Small intestine (tissue), 7 donors: ENCODE results near the gene ABCA1. TPM values are rescaled to one million over a fixed set of nuclear protein-coding genes. Genes with fewer than 3 reads are reported as not detected.
"Not testable (repeated sequence)": the region's sequence is repeated elsewhere in the genome, so short reads cannot be mapped to it uniquely, and the experiment has no call there.

Source experiments
- DNase-seq, 2 donors: peaks; one replicate each; pipeline versions ENCODE4 v3.0.0 to v3.0.0-alpha.2; 2013
- FAIRE-seq: peaks from 2 replicates; lab custom pipeline; 2012; peaks lifted over from hg19 to GRCh38; lab: Jason Lieb, UNC
- H3K27ac ChIP-seq, 3 donors: one replicate each; pipeline ENCODE4 v1.5.1; 2013; ENCODE audit warnings: low read length in 2 of 3, mild to moderate bottlenecking in 2 of 3, control low read depth in 1 of 3, inconsistent platforms in 1 of 3, low read depth in 1 of 3, moderate library complexity in 1 of 3
- H3K27me3 ChIP-seq, 3 donors: one replicate each; pipeline ENCODE4 v1.6.1; 2013; ENCODE audit warnings: low read length in 3 of 3, inconsistent platforms in 1 of 3; ENCODE audit not compliant: control insufficient read depth in 3 of 3, insufficient read depth in 3 of 3
- H3K36me3 ChIP-seq, 3 donors: one replicate each; pipeline ENCODE4 v1.6.1; 2013; ENCODE audit warnings: low read length in 3 of 3, inconsistent platforms in 1 of 3, low read depth in 1 of 3, mild to moderate bottlenecking in 1 of 3, moderate library complexity in 1 of 3; ENCODE audit not compliant: control insufficient read depth in 3 of 3, insufficient read depth in 2 of 3
- H3K4me1 ChIP-seq, 3 donors: one replicate each; pipeline ENCODE4 v1.6.1; 2013; ENCODE audit warnings: low read length in 2 of 3, inconsistent platforms in 1 of 3, low read depth in 1 of 3, mild to moderate bottlenecking in 1 of 3, moderate library complexity in 1 of 3; ENCODE audit not compliant: control insufficient read depth in 3 of 3, insufficient read depth in 2 of 3
- H3K4me3 ChIP-seq, 3 donors: one replicate each; pipeline ENCODE4 v1.5.1; 2013; ENCODE audit warnings: low read length in 3 of 3, control low read depth in 1 of 3, inconsistent platforms in 1 of 3, low read depth in 1 of 3, mild to moderate bottlenecking in 1 of 3, moderate library complexity in 1 of 3
- H3K9me3 ChIP-seq, 2 donors: one replicate each; pipeline ENCODE4 v1.6.1; 2013; ENCODE audit warnings: low read depth in 1 of 2, low read length in 1 of 2; ENCODE audit not compliant: control insufficient read depth in 2 of 2, insufficient read depth in 1 of 2
- WGBS, 3 donors: extraction: QIAGEN DNeasy Blood & Tissue Kit; methylation state at CpG; one replicate each; pipeline ENCODE4 v1.1.7; 2013; 5-methylcytosine and 5-hydroxymethylcytosine counted together
- polyA plus RNA-seq, 4 donors: library from polyadenylated mRNA; stranded (reverse) in 3 of 4; unstranded in 1 of 4; fragments of 200-250 nt in 3 of 4; fragments of 120-200 nt in 1 of 4; gene quantifications; one replicate each; pipeline versions ENCODE4 v1.2.1 to v1.2.3, GENCODE V29; 2013
- donor health status: healthy with polysubstance abuse.
- donor health status: control.
- donor health status: control.
- donor health status: Bipolar disorder and iron deficiency.
- donor health status: healthy.

The ABCA1 gene
- polyA plus RNA-seq, 4 donors = 1.6 to 7.1 (median 3.1) TPM

- DNase-seq (no peak), FAIRE-seq (no peak)
- Histone ChIP-seq H3K36me3 (no peaks in the 10 kb centered on the region), H3K4me3 (no peak overlapping the region), H3K27me3 (no peaks in the 10 kb centered on the region), H3K27ac (no peak overlapping the region), H3K4me1 (peaks cover 0 to 5% (median 0%) of the 10 kb centered on the region in 3 donors), H3K9me3 (no peaks in the 10 kb centered on the region)
- WGBS, 3 donors = 52 to 68% (median 61%) methylated on average over 1 of the region's 1 CpG
These were observed 30.8 kb upstream of the ABCA1 start for GRCh38 chr9:104958751-104959150.

GRCh38 chr9:104958006-104958405, 30.1 kb upstream of the ABCA1 start:
- H3K9me3 ChIP-seq, H3K4me3 ChIP-seq, FAIRE-seq, H3K27ac ChIP-seq, H3K27me3 ChIP-seq, H3K36me3 ChIP-seq, DNase-seq, H3K4me1 ChIP-seq: not testable (repeated sequence)
- WGBS, 3 donors = 55 to 74% (median 67%) methylated on average over 4 of the region's 4 CpGs

- DNase-seq = no peak
- 68 to 83% (median 81%) methylated on average over 4 of the region's 4 CpGs for WGBS, 3 donors
- no peak overlapping the region for H3K27ac ChIP-seq
- H3K27me3 ChIP-seq = no peaks in the 10 kb centered on the region
- no peaks in the 10 kb centered on the region for H3K9me3 ChIP-seq
- no peak for FAIRE-seq
- H3K36me3 ChIP-seq = no peaks in the 10 kb centered on the region
- no peaks in the 10 kb centered on the region for H3K4me1 ChIP-seq
- H3K4me3 ChIP-seq = no peak overlapping the region
These were observed 23.5 kb upstream of the ABCA1 start for GRCh38 chr9:104951487-104951886.

- H3K27me3 ChIP-seq = no peaks in the 10 kb centered on the region
- H3K4me3 ChIP-seq = no peak overlapping the region
- 94 to 97% (median 96%) methylated on average over 4 of the region's 4 CpGs for WGBS, 3 donors
- no peak for DNase-seq
- no peak overlapping the region for H3K27ac ChIP-seq
- no peaks in the 10 kb centered on the region for H3K4me1 ChIP-seq
- no peaks in the 10 kb centered on the region for H3K9me3 ChIP-seq
- no peaks in the 10 kb centered on the region for H3K36me3 ChIP-seq
- FAIRE-seq = no peak
These were observed 22.9 kb upstream of the ABCA1 start for GRCh38 chr9:104950838-104951237.

- Histone ChIP-seq H3K27ac (no peak overlapping the region), H3K4me3 (no peak overlapping the region), H3K9me3 (no peaks in the 10 kb centered on the region), H3K36me3 (no peaks in the 10 kb centered on the region), H3K4me1 (no peaks in the 10 kb centered on the region), H3K27me3 (no peaks in the 10 kb centered on the region)
- 68 to 81% (median 80%) methylated on average over 3 of the region's 3 CpGs for WGBS, 3 donors
- FAIRE-seq (no peak), DNase-seq (no peak)
These were observed 20.3 kb upstream of the ABCA1 start for GRCh38 chr9:104948277-104948676.

GRCh38 chr9:104944871-104945270, 16.9 kb upstream of the ABCA1 start:
- 59 to 65% (median 62%) methylated on average over 3 of the region's 3 CpGs for WGBS, 3 donors
- FAIRE-seq (peak; percentile 55), DNase-seq (no peak)
- no peaks in the 10 kb centered on the region for H3K36me3 ChIP-seq
- no peaks in the 10 kb centered on the region for H3K27me3 ChIP-seq
- no peak overlapping the region for H3K4me3 ChIP-seq
- no peak overlapping the region for H3K27ac ChIP-seq
- H3K4me1 ChIP-seq = no peaks in the 10 kb centered on the region
- H3K9me3 ChIP-seq = no peaks in the 10 kb centered on the region

- 80 to 88% (median 81%) methylated on average over 2 of the region's 2 CpGs for WGBS, 3 donors
- FAIRE-seq (no peak), DNase-seq (no peak)
- Histone ChIP-seq H3K27me3 (no peaks in the 10 kb centered on the region), H3K4me3 (no peak overlapping the region), H3K4me1 (no peaks in the 10 kb centered on the region), H3K9me3 (no peaks in the 10 kb centered on the region), H3K27ac (no peak overlapping the region), H3K36me3 (no peaks in the 10 kb centered on the region)
These were observed 16.4 kb upstream of the ABCA1 start for GRCh38 chr9:104944356-104944755.

- no peak for FAIRE-seq
- Histone ChIP-seq H3K27ac (no peak overlapping the region), H3K27me3 (no peaks in the 10 kb centered on the region), H3K9me3 (no peaks in the 10 kb centered on the region), H3K4me1 (no peaks in the 10 kb centered on the region), H3K4me3 (no peak overlapping the region), H3K36me3 (no peaks in the 10 kb centered on the region)
- WGBS, 3 donors = 37 to 44% (median 39%) methylated on average over 1 of the region's 1 CpG
- DNase-seq = no peak
These were observed 13.6 kb upstream of the ABCA1 start for GRCh38 chr9:104941597-104941996.

- no peak for DNase-seq
- no peak for FAIRE-seq
- Histone ChIP-seq H3K4me1 (no peaks in the 10 kb centered on the region), H3K9me3 (no peaks in the 10 kb centered on the region), H3K27ac (no peak overlapping the region), H3K36me3 (no peaks in the 10 kb centered on the region), H3K27me3 (no peaks in the 10 kb centered on the region), H3K4me3 (no peak overlapping the region)
- WGBS, 3 donors = 74 to 97% (median 90%) methylated on average over 3 of the region's 3 CpGs
These were observed 8.3 kb upstream of the ABCA1 start for GRCh38 chr9:104936291-104936690.
